Neural cell (in vitro differentiated cells): ENCODE measurements around the gene SENP2. TPM values are rescaled to one million over a fixed set of nuclear protein-coding genes. Genes with fewer than 3 reads are reported as not detected.

Experiments
- H2AFZ ChIP-seq: fragments of 200-600, 300-800 bp; sonication (generic), shearing (Covaris generic); 2 replicates; pipeline ENCODE4 v1.6.0; 2014; ENCODE audit warnings: low read depth, mild to moderate bottlenecking, antibody characterized with exemption, low read length, moderate library complexity
- H3F3A ChIP-seq: fragments of 200-600 bp; shearing (Covaris generic); 2 replicates; pipeline ENCODE4 v1.6.1; 2016; ENCODE audit warnings: mild to moderate bottlenecking, moderate library complexity, mixed read lengths, antibody characterized with exemption, low read length; ENCODE audit not compliant: insufficient read depth, poor library complexity, severe bottlenecking
- H3K27ac ChIP-seq: fragments of 200-600, 300-800 bp; sonication (generic), shearing (Covaris generic); 2 replicates; pipeline ENCODE4 v1.5.1; 2014; ENCODE audit warnings: mild to moderate bottlenecking, low read length, moderate library complexity
- H3K27me3 ChIP-seq: fragments of 300-800, 200-600 bp; sonication (generic), shearing (Covaris generic); 2 replicates; pipeline ENCODE4 v1.6.0; 2014; ENCODE audit warnings: mild to moderate bottlenecking, low read depth, low read length, moderate library complexity; ENCODE audit not compliant: insufficient read depth
- H3K36me3 ChIP-seq: fragments of 300-800, 200-600 bp; sonication (generic), shearing (Covaris generic); 2 replicates; pipeline ENCODE4 v1.5.1; 2014; ENCODE audit warnings: mild to moderate bottlenecking, antibody characterized with exemption, low read length, moderate library complexity; ENCODE audit not compliant: insufficient read depth
- H3K4me2 ChIP-seq: fragments of 300-800, 200-600 bp; sonication (generic), shearing (Covaris generic); 2 replicates; pipeline ENCODE4 v1.6.0; 2014; ENCODE audit warnings: mild to moderate bottlenecking, low read length
- H3K4me3 ChIP-seq: fragments of 300-800, 200-600 bp; sonication (generic), shearing (Covaris generic); 2 replicates; pipeline ENCODE4 v1.5.1; 2014; ENCODE audit warnings: mild to moderate bottlenecking, low read length, moderate library complexity
- H3K79me2 ChIP-seq: fragments of 200-600 bp; shearing (Covaris generic); replicated peaks from 2 replicates; pipeline ENCODE4 v1.6.0; 2014; ENCODE audit warnings: mild to moderate bottlenecking, low read length, moderate library complexity; ENCODE audit not compliant: insufficient read depth
- H3K9ac ChIP-seq: fragments of 300-800, 200-600 bp; sonication (generic), shearing (Covaris generic); 2 replicates; pipeline ENCODE4 v1.6.1; 2016; ENCODE audit warnings: mild to moderate bottlenecking, low read length, mixed read lengths
- H3K9me2 ChIP-seq: fragments of 200-600 bp; shearing (Covaris generic); 2 replicates; pipeline ENCODE4 v1.6.1; 2016; ENCODE audit warnings: mild to moderate bottlenecking, low read length, mixed read lengths; ENCODE audit not compliant: insufficient read depth
- H3K9me3 ChIP-seq: fragments of 200-600, 300-800 bp; sonication (generic), shearing (Covaris generic); 2 replicates; pipeline ENCODE4 v1.6.1; 2016; ENCODE audit warnings: mild to moderate bottlenecking, mixed run types, low read length, moderate library complexity, mixed read lengths
- H4K20me1 ChIP-seq: fragments of 200-600 bp; shearing (Covaris generic); 2 replicates; pipeline ENCODE4 v1.6.1; 2016; ENCODE audit warnings: mild to moderate bottlenecking, mixed run types; ENCODE audit not compliant: insufficient read depth
- EP300 ChIP-seq: fragments of 450-650 bp; conservative IDR thresholded peaks from 2 replicates; pipeline ENCODE4 v1.6.1; 2014; ENCODE audit warnings: antibody characterized with exemption, mild to moderate bottlenecking, moderate library complexity; ENCODE audit not compliant: poor library complexity, severe bottlenecking
- EZH2 ChIP-seq: fragments of 200-600, 300-800 bp; shearing (Covaris generic), sonication (generic); IDR thresholded peaks from 2 replicates; pipeline ENCODE4 v1.6.1; 2014; ENCODE audit warnings: antibody characterized with exemption, low read length, borderline replicate concordance, mild to moderate bottlenecking; ENCODE audit not compliant: insufficient read depth, poor library complexity, severe bottlenecking
- MXI1 ChIP-seq: fragments of 450-650 bp; conservative IDR thresholded peaks from 2 replicates; pipeline ENCODE4 v1.6.1; 2014; ENCODE audit warnings: antibody characterized with exemption, mild to moderate bottlenecking; ENCODE audit not compliant: poor library complexity, severe bottlenecking
- POLR2AphosphoS5 ChIP-seq: IDR thresholded peaks from 2 replicates; pipeline ENCODE4 v1.6.1; 2012
- RAD21 ChIP-seq: fragments of 450-650 bp; conservative IDR thresholded peaks from 2 replicates; pipeline ENCODE4 v1.6.1; 2014; ENCODE audit warnings: antibody characterized with exemption, mild to moderate bottlenecking, moderate library complexity
- SMC3 ChIP-seq: fragments of 450-650 bp; conservative IDR thresholded peaks from 2 replicates; pipeline ENCODE4 v1.6.1; 2014; ENCODE audit warnings: antibody characterized with exemption, mild to moderate bottlenecking, moderate library complexity; ENCODE audit not compliant: poor library complexity
- TAF1 ChIP-seq: IDR thresholded peaks from 2 replicates; pipeline ENCODE4 v1.6.1; 2012; ENCODE audit warnings: low read depth
- polyA minus RNA-seq: library from RNA; depleted of rRNA, polyadenylated mRNA; stranded (reverse); fragments of >200 nt; gene quantifications from 2 replicates; pipeline ENCODE4 v1.2.3, GENCODE V29; 2014
- polyA plus RNA-seq: library from polyadenylated mRNA; depleted of rRNA; stranded (reverse); fragments of >200 nt; gene quantifications from 2 replicates; pipeline ENCODE4 v1.2.3, GENCODE V29; 2014
- TF ChIP-seq, protein P1 (sequence below): fragments of 450-650 bp; IDR thresholded peaks from 2 replicates; pipeline ENCODE4 v1.5.1; 2014; ENCODE audit warnings: antibody characterized with exemption, mild to moderate bottlenecking, moderate library complexity; ENCODE audit not compliant: poor library complexity, severe bottlenecking
- TF ChIP-seq, protein P2 (sequence below): IDR thresholded peaks from 2 replicates; pipeline ENCODE4 v1.6.1; 2012; ENCODE audit warnings: borderline replicate concordance

SENP2 gene
- polyA plus RNA-seq (34.1 and 40.1 TPM in 2 replicates), polyA minus RNA-seq (66.7 and 86.0 TPM in 2 replicates)

DNA sequence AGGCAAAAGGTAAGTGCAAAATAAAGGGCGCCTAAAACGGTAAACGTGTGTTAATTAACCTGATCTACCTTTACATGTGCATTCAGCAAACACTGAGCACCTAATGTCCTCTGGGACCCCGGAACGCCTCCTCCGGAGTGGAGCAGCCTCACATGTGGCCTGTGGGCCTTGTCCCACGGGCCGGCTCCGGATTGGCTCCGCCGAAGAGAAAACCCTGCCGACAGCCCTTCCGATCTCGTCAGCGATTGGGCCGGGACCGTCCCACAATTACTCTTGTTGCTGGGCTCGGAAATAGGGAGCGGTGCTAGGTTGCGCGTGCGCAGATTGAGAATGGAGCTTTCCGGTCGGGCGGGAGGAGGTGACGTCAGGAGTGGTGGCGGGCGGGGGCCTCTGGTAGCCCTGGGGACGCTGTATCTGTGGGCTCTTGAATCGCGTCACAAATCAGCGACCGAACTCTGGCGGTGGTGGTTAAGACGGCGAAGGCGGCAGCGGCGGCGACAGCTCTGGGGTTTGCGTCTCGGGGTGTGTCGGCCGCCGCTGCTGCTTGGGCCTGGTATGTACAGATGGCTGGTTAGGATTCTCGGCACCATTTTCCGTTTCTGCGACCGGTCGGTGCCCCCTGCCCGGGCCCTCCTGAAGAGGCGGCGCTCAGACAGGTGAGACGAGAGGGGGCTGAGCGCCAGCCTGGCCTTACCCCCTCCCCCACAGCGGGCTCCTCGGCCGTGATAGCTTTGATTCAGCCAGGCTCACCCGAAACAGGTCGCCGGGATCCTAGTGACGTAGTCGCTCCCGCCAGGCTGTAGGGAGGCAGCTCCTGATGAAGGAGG is at the start of gene SENP2:
SENP2 (plus strand) TSS at position 437 of the 827 bp plus-strand sequence; CDS start at position 556, 119 bp downstream.
- peak within 1 kb of the TSS; percentile 92 for H3K9ac ChIP-seq
- H3K79me2 ChIP-seq = peaks cover 26% of the 10 kb centered on the region
- H3F3A ChIP-seq = no peaks in the 10 kb centered on the region
- H3K9me2 ChIP-seq = no peaks in the 10 kb centered on the region
- peak within 1 kb of the TSS; percentile 84 for H3K4me3 ChIP-seq
- peak within 1 kb of the TSS; percentile 93 for H2AFZ ChIP-seq
- no peaks in the 10 kb centered on the region for H3K9me3 ChIP-seq
- no peaks in the 10 kb centered on the region for H3K36me3 ChIP-seq
- H3K27ac ChIP-seq = peak within 1 kb of the TSS; percentile 91
- no peaks in the 10 kb centered on the region for H4K20me1 ChIP-seq
- no peaks in the 10 kb centered on the region for H3K27me3 ChIP-seq
- peak; percentile 98 for TF ChIP-seq POLR2AphosphoS5
- peak; percentile 51 for TF ChIP-seq SMC3
- TF ChIP-seq EZH2 = no peak
- peak; percentile 91 for TF ChIP-seq MXI1
- peak; percentile 46 for TF ChIP-seq RAD21
- TF ChIP-seq, protein P1, sequence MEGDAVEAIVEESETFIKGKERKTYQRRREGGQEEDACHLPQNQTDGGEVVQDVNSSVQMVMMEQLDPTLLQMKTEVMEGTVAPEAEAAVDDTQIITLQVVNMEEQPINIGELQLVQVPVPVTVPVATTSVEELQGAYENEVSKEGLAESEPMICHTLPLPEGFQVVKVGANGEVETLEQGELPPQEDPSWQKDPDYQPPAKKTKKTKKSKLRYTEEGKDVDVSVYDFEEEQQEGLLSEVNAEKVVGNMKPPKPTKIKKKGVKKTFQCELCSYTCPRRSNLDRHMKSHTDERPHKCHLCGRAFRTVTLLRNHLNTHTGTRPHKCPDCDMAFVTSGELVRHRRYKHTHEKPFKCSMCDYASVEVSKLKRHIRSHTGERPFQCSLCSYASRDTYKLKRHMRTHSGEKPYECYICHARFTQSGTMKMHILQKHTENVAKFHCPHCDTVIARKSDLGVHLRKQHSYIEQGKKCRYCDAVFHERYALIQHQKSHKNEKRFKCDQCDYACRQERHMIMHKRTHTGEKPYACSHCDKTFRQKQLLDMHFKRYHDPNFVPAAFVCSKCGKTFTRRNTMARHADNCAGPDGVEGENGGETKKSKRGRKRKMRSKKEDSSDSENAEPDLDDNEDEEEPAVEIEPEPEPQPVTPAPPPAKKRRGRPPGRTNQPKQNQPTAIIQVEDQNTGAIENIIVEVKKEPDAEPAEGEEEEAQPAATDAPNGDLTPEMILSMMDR = peak; percentile 21
- no peak for TF ChIP-seq TAF1
- TF ChIP-seq, protein P2, sequence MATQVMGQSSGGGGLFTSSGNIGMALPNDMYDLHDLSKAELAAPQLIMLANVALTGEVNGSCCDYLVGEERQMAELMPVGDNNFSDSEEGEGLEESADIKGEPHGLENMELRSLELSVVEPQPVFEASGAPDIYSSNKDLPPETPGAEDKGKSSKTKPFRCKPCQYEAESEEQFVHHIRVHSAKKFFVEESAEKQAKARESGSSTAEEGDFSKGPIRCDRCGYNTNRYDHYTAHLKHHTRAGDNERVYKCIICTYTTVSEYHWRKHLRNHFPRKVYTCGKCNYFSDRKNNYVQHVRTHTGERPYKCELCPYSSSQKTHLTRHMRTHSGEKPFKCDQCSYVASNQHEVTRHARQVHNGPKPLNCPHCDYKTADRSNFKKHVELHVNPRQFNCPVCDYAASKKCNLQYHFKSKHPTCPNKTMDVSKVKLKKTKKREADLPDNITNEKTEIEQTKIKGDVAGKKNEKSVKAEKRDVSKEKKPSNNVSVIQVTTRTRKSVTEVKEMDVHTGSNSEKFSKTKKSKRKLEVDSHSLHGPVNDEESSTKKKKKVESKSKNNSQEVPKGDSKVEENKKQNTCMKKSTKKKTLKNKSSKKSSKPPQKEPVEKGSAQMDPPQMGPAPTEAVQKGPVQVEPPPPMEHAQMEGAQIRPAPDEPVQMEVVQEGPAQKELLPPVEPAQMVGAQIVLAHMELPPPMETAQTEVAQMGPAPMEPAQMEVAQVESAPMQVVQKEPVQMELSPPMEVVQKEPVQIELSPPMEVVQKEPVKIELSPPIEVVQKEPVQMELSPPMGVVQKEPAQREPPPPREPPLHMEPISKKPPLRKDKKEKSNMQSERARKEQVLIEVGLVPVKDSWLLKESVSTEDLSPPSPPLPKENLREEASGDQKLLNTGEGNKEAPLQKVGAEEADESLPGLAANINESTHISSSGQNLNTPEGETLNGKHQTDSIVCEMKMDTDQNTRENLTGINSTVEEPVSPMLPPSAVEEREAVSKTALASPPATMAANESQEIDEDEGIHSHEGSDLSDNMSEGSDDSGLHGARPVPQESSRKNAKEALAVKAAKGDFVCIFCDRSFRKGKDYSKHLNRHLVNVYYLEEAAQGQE = peak; percentile 81
- peak; percentile 77 for TF ChIP-seq EP300
- peak within 1 kb of the TSS; percentile 74 for H3K4me2 ChIP-seq

DNA sequence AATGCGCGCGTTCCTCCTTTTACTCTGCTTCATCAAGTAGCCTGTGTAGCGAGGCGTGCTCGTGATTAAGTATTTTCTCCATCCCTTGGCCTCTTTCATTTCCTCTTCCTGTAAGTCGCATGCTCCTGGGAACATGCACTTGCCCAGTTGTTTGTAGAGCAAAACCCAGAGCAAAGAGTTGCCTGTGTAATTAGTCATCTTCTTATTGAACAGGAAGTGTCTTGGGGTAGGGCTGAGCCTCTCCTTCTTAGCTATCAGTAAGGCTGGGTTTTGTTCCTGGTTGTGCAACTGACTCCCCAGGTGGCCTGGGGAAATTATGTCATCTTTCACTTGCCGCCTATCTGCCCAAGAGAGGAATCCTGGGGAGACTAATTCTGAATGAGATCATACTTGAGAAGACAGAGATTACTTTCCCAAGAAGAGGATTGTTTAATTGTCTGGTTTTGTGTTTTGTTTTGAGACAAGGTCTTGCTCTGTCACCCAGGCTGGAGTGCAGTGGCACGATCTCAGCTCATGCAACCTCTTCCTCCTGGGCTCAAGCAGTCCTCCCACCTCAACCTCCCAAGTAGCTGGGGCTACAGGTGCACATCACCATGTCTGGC is 48.6 kb upstream of the SENP2 start:
- Histone ChIP-seq H3K9ac (no peak overlapping the region), H3K9me3 (no peaks in the 10 kb centered on the region), H3K4me2 (no peak overlapping the region), H4K20me1 (no peaks in the 10 kb centered on the region), H3K9me2 (no peaks in the 10 kb centered on the region), H3K79me2 (no peaks in the 10 kb centered on the region), H3K36me3 (no peaks in the 10 kb centered on the region), H2AFZ (no peak overlapping the region), H3K27me3 (no peaks in the 10 kb centered on the region), H3K4me3 (no peak overlapping the region), H3F3A (no peaks in the 10 kb centered on the region), H3K27ac (no peak overlapping the region)
- no peak for TF ChIP-seq RAD21
- TF ChIP-seq EZH2 = no peak
- TF ChIP-seq, protein P2 = no peak
- TF ChIP-seq EP300 = no peak
- TF ChIP-seq MXI1 = no peak
- TF ChIP-seq, protein P1 = no peak
- no peak for TF ChIP-seq SMC3
- no peak for TF ChIP-seq TAF1
- TF ChIP-seq POLR2AphosphoS5 = no peak
